Lower lobe of right lung (tissue), 2 donors: ENCODE data around the gene MXRA8. TPM values are rescaled to one million over a fixed set of nuclear protein-coding genes. Genes with fewer than 3 reads are reported as not detected.
A peak's percentile ranks its signal among the peaks of the same experiment; 100 is the strongest.

Experiments used
- ATAC-seq, 2 donors: fragments of 200-7000 bp; cut with Tn5 transposase; one replicate each; pipeline ENCODE4 v1.9.1; 2020 to 2022; ENCODE audit warnings: mild to moderate bottlenecking in 2 of 2, moderate library complexity in 2 of 2
- DNase-seq: peaks from one replicate; pipeline ENCODE4 v3.0.0-alpha.2; 2020
- H3K27ac ChIP-seq: fragments of 200-600 bp; one replicate; pipeline ENCODE4 v1.8.0; 2022
- H3K27me3 ChIP-seq: fragments of 200-600 bp; one replicate; pipeline ENCODE4 v1.8.0; 2022; ENCODE audit warnings: low read depth
- H3K36me3 ChIP-seq: fragments of 200-600 bp; one replicate; pipeline ENCODE4 v1.8.0; 2022; ENCODE audit warnings: mild to moderate bottlenecking
- H3K4me1 ChIP-seq: fragments of 200-600 bp; one replicate; pipeline ENCODE4 v1.8.0; 2022
- H3K4me3 ChIP-seq: fragments of 200-600 bp; one replicate; pipeline ENCODE4 v1.8.0; 2022; ENCODE audit warnings: mild to moderate bottlenecking
- H3K9me3 ChIP-seq: fragments of 200-600 bp; one replicate; pipeline ENCODE4 v1.8.0; 2022
- CTCF ChIP-seq: fragments of 200-600 bp; IDR thresholded peaks from one replicate; pipeline ENCODE4 v1.8.0; 2022; ENCODE audit warnings: antibody characterized with exemption, mild to moderate bottlenecking
- intact Hi-C: fragments of 100-400 bp; cut with DNase I; formaldehyde crosslinking; loops from one replicate; pipeline ENCODE4 v1.11.0; 2022
- total RNA-seq: library from RNA; stranded (reverse); fragmentation: NEBNext Ultra II Directional; extraction: Animal tissue kit (Norgen Biotek cat#: 25700); gene quantifications from one replicate; pipeline ENCODE4 v1.2.1, GENCODE V29; 2021
- donor health status: DM: no; HTN: yes; CAD: no; lungs with severe emphysema.

The MXRA8 gene
- total RNA-seq, 1 donor from 2014 or later, result 39.3 TPM

DNA sequence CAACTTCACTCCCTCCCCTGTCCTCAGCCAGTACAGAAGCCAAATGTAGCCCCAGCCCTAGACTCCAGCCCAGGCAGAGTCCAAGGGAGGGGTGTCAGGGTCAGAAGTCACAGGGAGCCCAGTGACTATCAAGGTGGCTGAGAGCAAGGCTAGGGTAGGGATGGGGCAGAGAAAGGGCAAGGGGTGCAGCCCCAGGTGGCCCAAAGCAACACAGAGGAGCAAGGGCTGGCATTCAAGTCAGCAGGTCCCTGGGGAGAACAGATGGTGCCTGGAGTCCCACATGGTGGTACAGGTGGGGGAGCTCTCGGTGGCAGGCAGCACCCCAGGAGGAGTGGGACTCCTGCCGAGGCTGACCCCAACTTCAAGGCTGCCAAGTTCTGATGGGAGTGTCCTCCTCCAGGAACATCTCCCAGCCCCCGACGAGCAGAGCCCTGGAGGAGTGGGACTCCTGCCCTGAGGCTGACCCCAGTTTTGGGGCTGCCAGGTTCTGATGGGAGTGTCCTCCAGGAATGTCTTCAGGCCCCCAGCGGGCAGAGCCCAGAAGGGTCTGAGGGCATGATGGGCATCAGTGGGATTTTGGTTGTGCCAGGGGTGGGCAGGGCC lies 5.5 kb downstream of the MXRA8 start:
- no peak overlapping the region for H3K27ac ChIP-seq
- peaks cover 43% of the 10 kb centered on the region for H3K27me3 ChIP-seq
- no peak for TF ChIP-seq CTCF
- intact Hi-C loops, result no loop called here
- DNase-seq, result no peak
- no peak for ATAC-seq
- no peak overlapping the region for H3K4me3 ChIP-seq
- H3K9me3 ChIP-seq, result no peaks in the 10 kb centered on the region
- H3K36me3 ChIP-seq, result peaks cover 8% of the 10 kb centered on the region
- peaks cover 39% of the 10 kb centered on the region for H3K4me1 ChIP-seq

GRCh38 chr1:1351511-1352427 lies 6.6 kb downstream of the MXRA8 start:
- Histone ChIP-seq H3K4me3 (peak overlapping the region; percentile 12), H3K9me3 (no peaks in the 10 kb centered on the region), H3K36me3 (peaks cover 8% of the 10 kb centered on the region), H3K27me3 (peaks cover 35% of the 10 kb centered on the region), H3K4me1 (peaks cover 51% of the 10 kb centered on the region), H3K27ac (peak overlapping the region; percentile 39)
- ATAC-seq (peak in 1 of 2 donors; percentile 2), DNase-seq (no peak)
- intact Hi-C loops, result no loop called here
- no peak for TF ChIP-seq CTCF

- intact Hi-C loops, result no loop called here
- Histone ChIP-seq H3K27ac (peak within 1 kb of the TSS; percentile 85), H3K36me3 (peaks cover 4% of the 10 kb centered on the region), H3K27me3 (peaks cover 20% of the 10 kb centered on the region), H3K9me3 (no peaks in the 10 kb centered on the region), H3K4me1 (peaks cover 70% of the 10 kb centered on the region), H3K4me3 (peak within 1 kb of the TSS; percentile 72)
- DNase-seq (peak; percentile 76), ATAC-seq (peak; percentile 56 to 74)
- TF ChIP-seq CTCF, result peak; percentile 24
Measured at GRCh38 chr1:1349256-1350012, 8.9 kb downstream of the MXRA8 start, which contains the start of gene DVL1. DVL1 (minus strand) TSS chr1:1349418; CDS start chr1:1349065, 353 bp downstream.

GRCh38 chr1:1348420-1349255 lies 9.7 kb downstream of the MXRA8 start:
- H3K4me1 ChIP-seq, result peaks cover 63% of the 10 kb centered on the region
- peaks cover 12% of the 10 kb centered on the region for H3K27me3 ChIP-seq
- peak in 1 of 2 donors; percentile 1 for ATAC-seq
- H3K4me3 ChIP-seq, result peak overlapping the region; percentile 72
- H3K27ac ChIP-seq, result peak overlapping the region; percentile 78
- peak; percentile 75 for DNase-seq
- H3K9me3 ChIP-seq, result no peaks in the 10 kb centered on the region
- no peaks in the 10 kb centered on the region for H3K36me3 ChIP-seq
- no peak for TF ChIP-seq CTCF
- intact Hi-C loops, result no loop called here
